PFSK-1 (cell line): ENCODE results near the gene ITSN2.

Source experiments
- FOXP2 ChIP-seq: optimal IDR thresholded peaks from 2 replicates; pipeline ENCODE3; 2011; ENCODE audit warnings: borderline replicate concordance, control low read depth, inconsistent platforms; ENCODE audit not compliant: insufficient read depth; ENCODE audit errors: extremely low read length, extremely low read depth
- POLR2AphosphoS5 ChIP-seq: IDR thresholded peaks from 2 replicates; pipeline ENCODE4 v1.6.1; 2012; ENCODE audit warnings: low read depth, mild to moderate bottlenecking, control low read depth, low read length, moderate library complexity
- REST ChIP-seq, 2 experiments: IDR thresholded peaks; 2 replicates each; pipeline versions ENCODE4 v1.6.1 to v1.8.0; 2011 to 2012; ENCODE audit warnings: low read depth in 2 of 2, low read length in 2 of 2, control low read depth in 1 of 2, inconsistent platforms in 1 of 2, mild to moderate bottlenecking in 1 of 2, moderate library complexity in 1 of 2; ENCODE audit not compliant: insufficient read depth in 1 of 2
- SIN3A ChIP-seq: IDR thresholded peaks from 2 replicates; pipeline ENCODE4 v1.6.1; 2012; ENCODE audit warnings: mild to moderate bottlenecking, low read length, moderate library complexity, borderline replicate concordance; ENCODE audit not compliant: insufficient read depth
- TAF1 ChIP-seq: IDR thresholded peaks from 2 replicates; pipeline ENCODE4 v1.6.1; 2012; ENCODE audit warnings: low read length, control low read depth, borderline replicate concordance; ENCODE audit not compliant: insufficient read depth

DNA sequence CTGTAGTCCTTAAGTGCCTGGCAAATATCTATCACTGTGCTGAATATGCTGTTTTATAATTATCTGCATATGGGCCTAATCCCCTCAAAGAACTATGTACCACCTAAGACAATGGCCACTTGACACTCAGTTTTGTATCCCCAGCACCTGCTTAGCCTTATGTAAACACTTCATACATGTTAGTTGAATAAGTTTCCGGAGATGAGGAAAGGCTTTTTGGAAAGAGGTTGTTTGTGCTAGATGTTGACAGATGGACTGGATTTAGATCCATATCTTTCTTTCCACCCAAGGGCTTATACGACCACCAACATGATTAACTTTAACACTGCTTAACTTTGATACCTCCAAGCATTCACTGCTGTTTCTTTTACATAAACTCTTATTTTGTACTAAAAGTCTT lies 122.2 kb downstream of the ITSN2 start:
- TF ChIP-seq SIN3A (no peak), POLR2AphosphoS5 (no peak), TAF1 (no peak), REST (IDR thresholded peaks at IDR 0.05; ENCODE audit: insufficient read depth in 1 of 2, low read depth in 2 of 2, low read length in 2 of 2) (no peak), FOXP2 (no peak)
